Measurements from ENCODE around the gene AGRN. TPM values are rescaled to one million over a fixed set of nuclear protein-coding genes. Genes with fewer than 3 reads are reported as not detected.
"Not testable (repeated sequence)": the region's sequence is repeated elsewhere in the genome, so short reads cannot be mapped to it uniquely, and the experiment has no call there.

AGRN gene
- total RNA-seq, 1 donor from 2014 or later, result 34.1 TPM

GRCh38 chr1:985126-985525 lies 34.8 kb upstream of the AGRN start:
- H3K4me1 ChIP-seq, result no peaks in the 10 kb centered on the region
- H3K4me3 ChIP-seq, result no peak overlapping the region
- no peak overlapping the region for H2AFZ ChIP-seq (replicated peaks)
- Mint-ChIP-seq H3K27ac (no peak overlapping the region), H3K36me3 (peaks cover 1% of the 10 kb centered on the region), H3K27me3 (ENCODE audit: insufficient read depth, low read depth) (peaks cover 22% of the 10 kb centered on the region), H3K4me3 (peak overlapping the region; percentile 7), H3K4me1 (peaks cover 7% of the 10 kb centered on the region), H3K9me3 (peaks cover 16% of the 10 kb centered on the region)
- H3K9me3 ChIP-seq (ENCODE audit: low read depth), result no peaks in the 10 kb centered on the region
- H3K4me2 ChIP-seq, result no peak overlapping the region
- H3K36me3 ChIP-seq, result no peaks in the 10 kb centered on the region
- TF ChIP-seq CTCF (IDR thresholded peaks at IDR 0.05), result no peak
- no peak for TF ChIP-seq EZH2 (IDR thresholded peaks at IDR 0.05)
- no peak for TF ChIP-seq EZH2phosphoT487 (IDR thresholded peaks at IDR 0.05)
- no peak for DNase-seq (ENCODE audit: low spot score)
- no peak overlapping the region for H3K9ac ChIP-seq
- H4K20me1 ChIP-seq (ENCODE audit: low read depth), result no peaks in the 10 kb centered on the region
- H3K27me3 ChIP-seq, result peaks cover 98% of the 10 kb centered on the region
- H3K27ac ChIP-seq, result no peak overlapping the region
- H3F3A ChIP-seq (ENCODE audit: low read depth), result no peaks in the 10 kb centered on the region
- H3K79me2 ChIP-seq (ENCODE audit: low read depth), result no peaks in the 10 kb centered on the region

- not testable (repeated sequence) for H3K27ac Mint-ChIP-seq; H3K4me2 ChIP-seq; H3K4me1 Mint-ChIP-seq; H2AFZ ChIP-seq (replicated peaks); H3K36me3 ChIP-seq; H3F3A ChIP-seq (ENCODE audit: low read depth); H3K9ac ChIP-seq; H3K4me3 ChIP-seq; DNase-seq (ENCODE audit: low spot score); H3K27ac ChIP-seq; H3K79me2 ChIP-seq (ENCODE audit: low read depth); H3K9me3 ChIP-seq (ENCODE audit: low read depth); H4K20me1 ChIP-seq (ENCODE audit: low read depth); H3K4me3 Mint-ChIP-seq; H3K36me3 Mint-ChIP-seq; H3K4me1 ChIP-seq
- H3K27me3 Mint-ChIP-seq (ENCODE audit: insufficient read depth, low read depth), result peaks cover 27% of the 10 kb centered on the region
- peaks cover 36% of the 10 kb centered on the region for H3K9me3 Mint-ChIP-seq
- peaks cover 99% of the 10 kb centered on the region for H3K27me3 ChIP-seq
Observed at GRCh38 chr1:988061-988460, 31.9 kb upstream of the AGRN start.

GRCh38 chr1:991275-991674 lies 28.6 kb upstream of the AGRN start:
- DNase-seq (ENCODE audit: low spot score); H3K9me3 ChIP-seq (ENCODE audit: low read depth); H3K4me3 ChIP-seq; H3K36me3 ChIP-seq; H2AFZ ChIP-seq (replicated peaks); H3K27ac ChIP-seq; H4K20me1 ChIP-seq (ENCODE audit: low read depth); H3F3A ChIP-seq (ENCODE audit: low read depth); H3K4me1 Mint-ChIP-seq; H3K9ac ChIP-seq; H3K79me2 ChIP-seq (ENCODE audit: low read depth); H3K4me2 ChIP-seq; H3K4me3 Mint-ChIP-seq; H3K36me3 Mint-ChIP-seq; H3K27ac Mint-ChIP-seq; H3K4me1 ChIP-seq: not testable (repeated sequence)
- peaks cover 25% of the 10 kb centered on the region for H3K27me3 Mint-ChIP-seq (ENCODE audit: insufficient read depth, low read depth)
- H3K27me3 ChIP-seq, result peaks cover 100% of the 10 kb centered on the region
- H3K9me3 Mint-ChIP-seq, result peaks cover 42% of the 10 kb centered on the region

GRCh38 chr1:991895-992294 lies 28.0 kb upstream of the AGRN start:
- Mint-ChIP-seq H3K4me3 (no peak overlapping the region), H3K4me1 (peaks cover 3% of the 10 kb centered on the region), H3K27me3 (ENCODE audit: insufficient read depth, low read depth) (peaks cover 25% of the 10 kb centered on the region), H3K27ac (no peak overlapping the region), H3K36me3 (peaks cover 4% of the 10 kb centered on the region), H3K9me3 (peaks cover 42% of the 10 kb centered on the region)
- no peak overlapping the region for H3K4me2 ChIP-seq
- H3K27me3 ChIP-seq, result peaks cover 100% of the 10 kb centered on the region
- H3K9me3 ChIP-seq (ENCODE audit: low read depth), result no peaks in the 10 kb centered on the region
- H3K4me1 ChIP-seq, result peaks cover 1% of the 10 kb centered on the region
- no peaks in the 10 kb centered on the region for H3K79me2 ChIP-seq (ENCODE audit: low read depth)
- H2AFZ ChIP-seq (replicated peaks), result no peak overlapping the region
- no peak overlapping the region for H3K9ac ChIP-seq
- H3K27ac ChIP-seq, result no peak overlapping the region
- no peaks in the 10 kb centered on the region for H3K36me3 ChIP-seq
- no peak overlapping the region for H3K4me3 ChIP-seq
- H4K20me1 ChIP-seq (ENCODE audit: low read depth), result peaks cover 2% of the 10 kb centered on the region
- DNase-seq (ENCODE audit: low spot score), result no peak
- H3F3A ChIP-seq (ENCODE audit: low read depth), result peaks cover 2% of the 10 kb centered on the region
- TF ChIP-seq CTCF (IDR thresholded peaks at IDR 0.05) (no peak), EZH2 (IDR thresholded peaks at IDR 0.05) (no peak), EZH2phosphoT487 (IDR thresholded peaks at IDR 0.05) (no peak)
